HEK293 (cell line): ENCODE data around the gene LPAR2.
A peak's percentile ranks its signal among the peaks of the same experiment; 100 is the strongest.

Experiments
- CTCF ChIA-PET: fragments of 350-600 bp; formaldehyde crosslinking; extraction: SDS; loops from one replicate; lab custom pipeline; 2021; ENCODE audit warnings: antibody characterized with exemption; lab: Yijun Ruan, JAX
- POLR2A ChIA-PET: fragments of 300-600 bp; formaldehyde crosslinking; extraction: SDS; loops from one replicate; lab custom pipeline; 2020; ENCODE audit warnings: antibody characterized with exemption, inconsistent platforms; lab: Yijun Ruan, JAX
- H3K27ac ChIP-seq: fragments of 200-500 bp; sonication (Bioruptor generic); 2 replicates; pipeline ENCODE4 v1.5.1; 2014; ENCODE audit warnings: low read depth, low read length, control low read depth, inconsistent platforms; ENCODE audit errors: extremely low read depth
- H3K36me3 ChIP-seq, 2 experiments: fragments of 200-500 bp in 1 of 2; sonication (Bioruptor generic) in 1 of 2; 1 replicate in 1 of 2; 2 replicates in 1 of 2; pipeline ENCODE4 v1.5.1; 2014 to 2017; ENCODE audit warnings: inconsistent platforms in 2 of 2, low read length in 2 of 2; ENCODE audit not compliant: control insufficient read depth in 2 of 2, insufficient read depth in 1 of 2
- H3K4me1 ChIP-seq: fragments of 200-500 bp; sonication (Bioruptor generic); 2 replicates; pipeline ENCODE4 v1.5.1; 2014; ENCODE audit warnings: mild to moderate bottlenecking, low read length, inconsistent platforms; ENCODE audit not compliant: control insufficient read depth, insufficient read depth
- H3K4me3 ChIP-seq: 2 replicates; pipeline ENCODE4 v1.5.1; 2011; ENCODE audit warnings: low read depth, mild to moderate bottlenecking, control low read depth, low read length, moderate library complexity
- H3K9me3 ChIP-seq: fragments of 200-500 bp; sonication (Bioruptor generic); 2 replicates; pipeline ENCODE4 v1.5.1; 2014; ENCODE audit warnings: low read depth, low read length, inconsistent platforms; ENCODE audit not compliant: control insufficient read depth, insufficient read depth
- GLIS1 ChIP-seq: fragments of 450-650 bp; formaldehyde crosslinking; IDR thresholded peaks from 2 replicates; pipeline ENCODE4 v1.5.1; 2016; ENCODE audit warnings: missing biosample characterization, missing genetic modification characterization
- MYNN ChIP-seq: fragments of 450-650 bp; formaldehyde crosslinking; IDR thresholded peaks from 2 replicates; pipeline ENCODE4 v1.5.1; 2016; ENCODE audit warnings: missing biosample characterization, missing genetic modification characterization, borderline replicate concordance
- PRDM2 ChIP-seq: fragments of 450-650 bp; formaldehyde crosslinking; IDR thresholded peaks from 2 replicates; pipeline ENCODE4 v1.5.1; 2016; ENCODE audit warnings: missing biosample characterization, missing genetic modification characterization, borderline replicate concordance
- TCF7L2 ChIP-seq: IDR thresholded peaks from 2 replicates; pipeline ENCODE4 v1.6.1; 2011; ENCODE audit warnings: low read depth, mild to moderate bottlenecking, inconsistent platforms, low read length, moderate library complexity, borderline replicate concordance
- ZBTB11 ChIP-seq: fragments of 450-650 bp; formaldehyde crosslinking; conservative IDR thresholded peaks from 2 replicates; pipeline ENCODE4 v1.5.1; 2016; ENCODE audit warnings: low read depth, missing biosample characterization, missing genetic modification characterization
- ZBTB20 ChIP-seq: fragments of 450-650 bp; formaldehyde crosslinking; IDR thresholded peaks from 2 replicates; pipeline ENCODE4 v1.5.1; 2016; ENCODE audit warnings: missing biosample characterization, missing genetic modification characterization
- ZBTB26 ChIP-seq: fragments of 450-650 bp; formaldehyde crosslinking; optimal IDR thresholded peaks from 2 replicates; pipeline ENCODE3; 2016; ENCODE audit warnings: missing biosample characterization, mild to moderate bottlenecking, missing genetic modification characterization
- ZNF112 ChIP-seq: fragments of 450-650 bp; formaldehyde crosslinking; IDR thresholded peaks from 2 replicates; pipeline ENCODE4 v1.5.0; 2017; ENCODE audit warnings: missing biosample characterization, missing genetic modification characterization
- ZNF266 ChIP-seq: fragments of 450-650 bp; formaldehyde crosslinking; IDR thresholded peaks from 2 replicates; pipeline ENCODE4 v1.5.1; 2016; ENCODE audit warnings: missing biosample characterization, missing genetic modification characterization, low read depth
- ZNF292 ChIP-seq: fragments of 450-650 bp; formaldehyde crosslinking; IDR thresholded peaks from 2 replicates; pipeline ENCODE4 v1.5.1; 2016; ENCODE audit warnings: low read depth, missing biosample characterization, missing genetic modification characterization, borderline replicate concordance
- ZNF416 ChIP-seq: fragments of 450-650 bp; formaldehyde crosslinking; IDR thresholded peaks from 2 replicates; pipeline ENCODE4 v1.5.1; 2016; ENCODE audit warnings: missing biosample characterization, missing genetic modification characterization
- ZNF426 ChIP-seq: fragments of 450-650 bp; formaldehyde crosslinking; IDR thresholded peaks from 2 replicates; pipeline ENCODE4 v1.5.1; 2017; ENCODE audit warnings: missing biosample characterization, missing genetic modification characterization, mild to moderate bottlenecking, inconsistent platforms, moderate library complexity
- ZNF521 ChIP-seq: fragments of 450-650 bp; formaldehyde crosslinking; IDR thresholded peaks from 2 replicates; pipeline ENCODE4 v1.5.1; 2017; ENCODE audit warnings: missing biosample characterization, mild to moderate bottlenecking, missing genetic modification characterization
- ZNF670 ChIP-seq: fragments of 450-650 bp; formaldehyde crosslinking; IDR thresholded peaks from 2 replicates; pipeline ENCODE4 v1.5.1; 2016; ENCODE audit warnings: missing biosample characterization, missing genetic modification characterization, low read depth
- TF ChIP-seq, protein P1 (sequence below): fragments of 450-650 bp; formaldehyde crosslinking; IDR thresholded peaks from 2 replicates; pipeline ENCODE4 v1.5.1; 2017; ENCODE audit warnings: missing biosample characterization, missing genetic modification characterization
- TF ChIP-seq, protein P2 (sequence below): fragments of 450-650 bp; formaldehyde crosslinking; IDR thresholded peaks from 2 replicates; pipeline ENCODE4 v1.5.1; 2016; ENCODE audit warnings: missing biosample characterization, missing genetic modification characterization

The LPAR2 gene

DNA sequence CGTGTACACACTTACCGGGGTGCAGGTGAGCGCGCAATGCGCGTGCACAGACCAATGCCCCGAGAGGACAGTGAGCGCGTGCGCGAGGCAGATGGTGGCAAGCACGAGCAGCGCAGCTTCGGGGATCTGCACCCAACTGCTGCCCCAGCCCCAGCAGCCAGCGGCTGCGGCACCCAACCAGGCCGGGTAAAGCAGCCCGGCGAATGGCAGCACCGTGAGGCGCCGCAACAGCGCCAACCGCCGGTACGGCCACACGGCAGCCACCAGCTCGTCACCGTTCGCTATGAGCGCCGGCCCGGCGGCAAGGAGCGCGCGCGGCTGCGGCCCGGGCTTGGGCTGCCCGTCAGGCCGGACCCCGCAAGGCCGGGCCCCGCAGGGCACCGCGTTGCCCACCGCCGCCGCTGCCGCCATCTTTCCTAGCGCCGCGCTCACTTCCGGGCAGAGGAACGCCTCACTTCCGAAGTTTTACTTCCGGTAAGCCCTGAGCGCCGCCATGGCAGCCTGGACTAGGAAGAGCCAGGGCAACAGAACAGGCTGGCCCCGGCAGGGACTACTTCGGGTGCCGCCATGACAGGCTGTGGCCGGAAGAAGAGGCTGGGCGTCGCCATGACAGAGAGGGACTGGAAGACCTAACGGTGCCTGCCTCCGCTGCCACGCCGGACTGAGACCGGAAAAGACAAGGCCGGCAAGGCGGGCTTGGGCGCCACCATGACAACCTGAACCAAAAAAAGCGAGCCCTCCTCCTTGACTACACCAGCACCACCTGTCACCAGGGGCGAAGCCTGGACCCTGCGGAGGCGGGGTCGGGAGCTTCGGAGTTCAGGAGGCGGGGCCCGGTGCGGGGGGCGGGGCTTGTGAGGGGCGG lies 35.5 kb upstream of the LPAR2 start, which contains the start of gene ATP13A1 (continued):
- TF ChIP-seq, protein P1, sequence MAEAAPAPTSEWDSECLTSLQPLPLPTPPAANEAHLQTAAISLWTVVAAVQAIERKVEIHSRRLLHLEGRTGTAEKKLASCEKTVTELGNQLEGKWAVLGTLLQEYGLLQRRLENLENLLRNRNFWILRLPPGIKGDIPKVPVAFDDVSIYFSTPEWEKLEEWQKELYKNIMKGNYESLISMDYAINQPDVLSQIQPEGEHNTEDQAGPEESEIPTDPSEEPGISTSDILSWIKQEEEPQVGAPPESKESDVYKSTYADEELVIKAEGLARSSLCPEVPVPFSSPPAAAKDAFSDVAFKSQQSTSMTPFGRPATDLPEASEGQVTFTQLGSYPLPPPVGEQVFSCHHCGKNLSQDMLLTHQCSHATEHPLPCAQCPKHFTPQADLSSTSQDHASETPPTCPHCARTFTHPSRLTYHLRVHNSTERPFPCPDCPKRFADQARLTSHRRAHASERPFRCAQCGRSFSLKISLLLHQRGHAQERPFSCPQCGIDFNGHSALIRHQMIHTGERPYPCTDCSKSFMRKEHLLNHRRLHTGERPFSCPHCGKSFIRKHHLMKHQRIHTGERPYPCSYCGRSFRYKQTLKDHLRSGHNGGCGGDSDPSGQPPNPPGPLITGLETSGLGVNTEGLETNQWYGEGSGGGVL, result no peak
- peak; percentile 86 for TF ChIP-seq TCF7L2
- peak; percentile 94 for TF ChIP-seq ZBTB11 (tag by site-specific recombination)
- TF ChIP-seq ZNF670 (tag by site-specific recombination), result no peak

GRCh38 chr19:19662871-19663255 lies 34.8 kb upstream of the LPAR2 start:
- POLR2A ChIA-PET, result interaction anchor here (0.6 to 2.4 kb wide), 3 partner anchors 10 to 70 kb away, joined by 3 to 10 read pairs (median 6); no protein-coding TSS in a partner anchor

More at GRCh38 chr19:19662871-19663255, 34.8 kb upstream of the LPAR2 start:
- no peak for TF ChIP-seq ZNF416 (tag by site-specific recombination)
- TF ChIP-seq ZNF266 (tag by site-specific recombination), result no peak
- no peak for TF ChIP-seq ZNF292 (tag by site-specific recombination)
- no peak for TF ChIP-seq ZNF426
- peak; percentile 87 for TF ChIP-seq GLIS1
- no peak for TF ChIP-seq ZBTB26 (tag by site-specific recombination)
- TF ChIP-seq ZBTB20 (tag by site-specific recombination), result peak; percentile 38; the same call in 1 of the 2 replicates
- TF ChIP-seq MYNN (tag by site-specific recombination), result no peak
- TF ChIP-seq, protein P2, sequence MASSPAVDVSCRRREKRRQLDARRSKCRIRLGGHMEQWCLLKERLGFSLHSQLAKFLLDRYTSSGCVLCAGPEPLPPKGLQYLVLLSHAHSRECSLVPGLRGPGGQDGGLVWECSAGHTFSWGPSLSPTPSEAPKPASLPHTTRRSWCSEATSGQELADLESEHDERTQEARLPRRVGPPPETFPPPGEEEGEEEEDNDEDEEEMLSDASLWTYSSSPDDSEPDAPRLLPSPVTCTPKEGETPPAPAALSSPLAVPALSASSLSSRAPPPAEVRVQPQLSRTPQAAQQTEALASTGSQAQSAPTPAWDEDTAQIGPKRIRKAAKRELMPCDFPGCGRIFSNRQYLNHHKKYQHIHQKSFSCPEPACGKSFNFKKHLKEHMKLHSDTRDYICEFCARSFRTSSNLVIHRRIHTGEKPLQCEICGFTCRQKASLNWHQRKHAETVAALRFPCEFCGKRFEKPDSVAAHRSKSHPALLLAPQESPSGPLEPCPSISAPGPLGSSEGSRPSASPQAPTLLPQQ (tag by site-specific recombination), result 0 out of 2 replicates have a peak, but pooled peaks have one; percentile 17
- TF ChIP-seq PRDM2 (tag by site-specific recombination), result 0 out of 2 replicates have a peak, but pooled peaks have one; percentile 67
- no peak for TF ChIP-seq ZNF521
- no peak for TF ChIP-seq ZNF112 (tag by site-specific recombination)
- Histone ChIP-seq H3K36me3 (peaks cover 14 to 36% of the 10 kb centered on the region in 2 experiments; a peak in 2 of 3 replicates), H3K4me1 (peaks cover 3% of the 10 kb centered on the region; the same call in 1 of the 2 replicates), H3K27ac (peak overlapping the region; percentile 67; the same call in 1 of the 2 replicates), H3K4me3 (peak overlapping the region; percentile 99), H3K9me3 (no peaks in the 10 kb centered on the region)
- CTCF ChIA-PET, result interaction anchor here (0.6 to 1.5 kb wide), 4 partner anchors 9 to 131 kb away, joined by 3 to 4 read pairs (median 3); no protein-coding TSS in a partner anchor
